ENCODE results near the gene RSU1. TPM values are rescaled to one million over a fixed set of nuclear protein-coding genes. Genes with fewer than 3 reads are reported as not detected.

RSU1 gene
- total RNA-seq, 1 donor from 2014 or later, result 75.3 TPM

DNA sequence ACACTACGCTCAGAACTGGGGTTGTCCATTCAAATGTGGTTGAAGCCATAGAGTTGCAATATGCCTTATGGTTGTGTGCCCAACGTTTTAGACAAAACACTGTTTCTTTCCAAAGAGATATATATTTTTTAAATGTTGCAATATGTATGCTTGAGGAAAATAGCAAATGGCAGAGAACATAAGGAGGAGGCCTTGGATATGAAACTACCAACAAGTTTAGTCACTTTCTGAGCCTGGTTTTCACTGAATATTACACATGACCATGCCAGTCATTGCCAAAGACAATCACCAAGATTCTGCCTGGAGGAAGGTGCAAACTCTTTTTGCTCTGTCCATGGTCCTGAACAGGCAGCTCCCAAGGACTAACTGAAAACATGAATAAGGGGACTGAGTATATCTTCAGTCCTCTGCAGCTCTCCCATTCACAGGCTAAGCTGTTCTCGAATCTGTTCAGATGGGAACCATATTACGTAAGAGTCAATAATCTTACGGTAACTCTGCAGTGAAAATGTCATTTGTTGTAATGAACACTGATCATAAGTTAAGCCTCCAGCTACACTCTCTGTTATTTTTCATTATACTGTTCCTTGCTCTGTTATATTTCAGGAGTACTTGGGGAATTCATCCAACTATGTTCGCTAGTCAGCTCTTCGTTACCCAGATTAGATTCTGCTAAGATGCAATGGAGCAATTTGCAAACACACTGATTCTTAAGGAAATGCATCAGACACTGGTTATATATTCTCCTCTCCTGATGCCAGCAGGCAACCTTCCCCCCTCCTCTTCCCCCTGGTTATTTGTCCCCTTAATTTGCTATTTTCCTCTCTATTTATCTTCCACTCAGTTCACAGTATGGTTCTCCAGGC lies 204.9 kb downstream of the RSU1 start:
- TF ChIP-seq, protein P1, sequence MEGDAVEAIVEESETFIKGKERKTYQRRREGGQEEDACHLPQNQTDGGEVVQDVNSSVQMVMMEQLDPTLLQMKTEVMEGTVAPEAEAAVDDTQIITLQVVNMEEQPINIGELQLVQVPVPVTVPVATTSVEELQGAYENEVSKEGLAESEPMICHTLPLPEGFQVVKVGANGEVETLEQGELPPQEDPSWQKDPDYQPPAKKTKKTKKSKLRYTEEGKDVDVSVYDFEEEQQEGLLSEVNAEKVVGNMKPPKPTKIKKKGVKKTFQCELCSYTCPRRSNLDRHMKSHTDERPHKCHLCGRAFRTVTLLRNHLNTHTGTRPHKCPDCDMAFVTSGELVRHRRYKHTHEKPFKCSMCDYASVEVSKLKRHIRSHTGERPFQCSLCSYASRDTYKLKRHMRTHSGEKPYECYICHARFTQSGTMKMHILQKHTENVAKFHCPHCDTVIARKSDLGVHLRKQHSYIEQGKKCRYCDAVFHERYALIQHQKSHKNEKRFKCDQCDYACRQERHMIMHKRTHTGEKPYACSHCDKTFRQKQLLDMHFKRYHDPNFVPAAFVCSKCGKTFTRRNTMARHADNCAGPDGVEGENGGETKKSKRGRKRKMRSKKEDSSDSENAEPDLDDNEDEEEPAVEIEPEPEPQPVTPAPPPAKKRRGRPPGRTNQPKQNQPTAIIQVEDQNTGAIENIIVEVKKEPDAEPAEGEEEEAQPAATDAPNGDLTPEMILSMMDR (IDR thresholded peaks at IDR 0.05; ENCODE audit: insufficient read depth, low read length, poor library complexity, severe bottlenecking), result no peak
- peak; percentile 14 for DNase-seq (ENCODE audit: low read depth)
- no peaks in the 10 kb centered on the region for H3K27me3 ChIP-seq (ENCODE audit: control insufficient read depth, insufficient read depth, low read length)

DNA sequence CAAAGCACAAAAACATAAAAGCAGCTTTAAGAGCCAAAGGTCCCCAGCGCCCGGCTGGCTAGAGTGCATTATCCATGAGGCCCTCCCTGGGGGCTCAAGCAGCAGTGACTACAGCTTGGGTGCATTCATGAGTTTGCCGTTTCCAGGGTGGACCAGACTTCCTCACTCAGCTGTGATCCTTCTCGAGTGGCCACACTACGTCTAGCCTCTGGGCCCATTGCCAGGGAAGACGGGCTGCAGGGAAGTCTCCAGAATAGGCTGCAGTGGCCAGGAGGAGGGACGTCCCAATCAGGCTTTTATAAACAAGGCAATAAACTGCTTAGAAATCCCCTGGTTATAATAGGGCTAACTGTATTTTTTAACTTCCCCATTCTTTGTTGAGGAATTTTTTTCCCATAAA lies 206.2 kb downstream of the RSU1 start:
- Histone ChIP-seq H3K36me3 (ENCODE audit: control insufficient read depth, insufficient read depth, low read length) (no peaks in the 10 kb centered on the region), H3K4me3 (ENCODE audit: low read depth, low read length) (no peak overlapping the region), H3K27me3 (ENCODE audit: control insufficient read depth, insufficient read depth, low read length) (no peaks in the 10 kb centered on the region)
- no peak for DNase-seq (ENCODE audit: low read depth)
- TF ChIP-seq, protein P1 (IDR thresholded peaks at IDR 0.05; ENCODE audit: insufficient read depth, low read length, poor library complexity, severe bottlenecking), result no peak

More for the DNA sequence above, 204.9 kb downstream of the RSU1 start:
- Histone ChIP-seq H3K36me3 (ENCODE audit: control insufficient read depth, insufficient read depth, low read length) (no peaks in the 10 kb centered on the region), H3K4me3 (ENCODE audit: low read depth, low read length) (no peak overlapping the region)

DNA sequence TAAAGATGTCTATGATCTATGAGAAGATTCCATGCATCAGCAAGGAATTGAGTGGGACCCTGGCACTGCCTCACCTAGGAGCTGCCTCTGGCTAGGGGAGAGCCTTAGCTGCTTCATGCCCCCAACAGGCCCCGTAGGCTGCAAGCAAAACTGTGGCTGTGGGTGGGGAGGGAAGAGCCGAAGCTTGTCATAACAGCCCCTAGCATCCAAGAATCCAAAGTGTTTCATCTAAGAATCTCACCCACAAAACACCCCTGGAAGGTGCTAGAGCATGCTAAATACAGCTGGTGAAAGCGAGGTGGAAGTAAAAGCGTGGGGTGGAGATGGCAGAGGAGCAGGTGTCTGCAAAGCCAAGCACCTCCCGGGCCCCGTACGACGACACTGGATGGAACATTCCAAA lies 208.0 kb downstream of the RSU1 start:
- no peaks in the 10 kb centered on the region for H3K27me3 ChIP-seq (ENCODE audit: control insufficient read depth, insufficient read depth, low read length)
- DNase-seq (ENCODE audit: low read depth), result no peak
- no peak overlapping the region for H3K4me3 ChIP-seq (ENCODE audit: low read depth, low read length)
- no peaks in the 10 kb centered on the region for H3K36me3 ChIP-seq (ENCODE audit: control insufficient read depth, insufficient read depth, low read length)
- TF ChIP-seq, protein P1 (IDR thresholded peaks at IDR 0.05; ENCODE audit: insufficient read depth, low read length, poor library complexity, severe bottlenecking), result no peak

DNA sequence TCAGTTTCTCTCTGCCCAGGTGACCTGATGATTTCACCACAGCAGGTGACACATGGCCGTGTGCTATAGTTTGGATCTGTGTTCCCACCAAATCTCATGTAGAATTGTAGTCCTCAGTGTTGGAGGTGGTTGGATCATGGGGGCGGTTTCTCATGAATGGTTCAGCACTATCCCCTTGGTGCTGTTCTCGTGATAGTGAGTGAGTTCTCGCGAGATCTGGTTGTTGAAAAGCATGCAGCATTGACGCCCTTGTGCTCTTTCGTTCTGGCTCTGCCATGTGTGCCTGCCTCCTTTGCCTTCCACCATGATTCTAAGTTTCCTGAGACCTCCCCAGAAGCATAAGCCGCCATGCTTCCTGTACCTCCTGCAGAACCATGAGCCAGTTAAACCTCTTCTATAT lies 210.3 kb downstream of the RSU1 start:
- TF ChIP-seq, protein P1 (IDR thresholded peaks at IDR 0.05; ENCODE audit: insufficient read depth, low read length, poor library complexity, severe bottlenecking), result no peak
- Histone ChIP-seq H3K4me3 (ENCODE audit: low read depth, low read length) (no peak overlapping the region), H3K27me3 (ENCODE audit: control insufficient read depth, insufficient read depth, low read length) (no peaks in the 10 kb centered on the region), H3K36me3 (ENCODE audit: control insufficient read depth, insufficient read depth, low read length) (no peaks in the 10 kb centered on the region)
- no peak for DNase-seq (ENCODE audit: low read depth)

DNA sequence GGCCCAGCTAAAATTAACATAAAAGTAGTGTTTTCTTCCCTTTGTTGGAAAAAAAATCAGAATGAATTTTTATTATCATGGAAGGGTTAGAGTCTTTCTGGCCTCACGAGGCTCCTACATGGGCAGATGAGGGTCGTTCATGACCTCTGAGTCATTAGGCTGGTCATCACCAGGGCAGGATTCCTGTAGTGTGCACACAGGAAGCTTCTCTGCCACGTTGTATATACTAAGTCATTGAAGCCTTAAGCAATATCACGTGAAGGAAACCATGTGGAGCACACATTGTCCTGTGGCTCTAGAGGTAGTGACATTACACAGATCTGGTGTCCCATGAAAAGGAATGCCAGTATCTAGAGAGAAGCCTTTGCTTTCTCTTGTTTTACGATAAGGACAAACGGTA lies 210.8 kb downstream of the RSU1 start:
- H3K4me3 ChIP-seq (ENCODE audit: low read depth, low read length), result no peak overlapping the region

More for the DNA sequence above, 210.8 kb downstream of the RSU1 start:
- TF ChIP-seq, protein P1 (IDR thresholded peaks at IDR 0.05; ENCODE audit: insufficient read depth, low read length, poor library complexity, severe bottlenecking), result no peak
- DNase-seq (ENCODE audit: low read depth), result no peak
- Histone ChIP-seq H3K36me3 (ENCODE audit: control insufficient read depth, insufficient read depth, low read length) (no peaks in the 10 kb centered on the region), H3K27me3 (ENCODE audit: control insufficient read depth, insufficient read depth, low read length) (no peaks in the 10 kb centered on the region)
